Measurements from ENCODE around the gene S100A11. TPM values are rescaled to one million over a fixed set of nuclear protein-coding genes. Genes with fewer than 3 reads are reported as not detected.

Gene S100A11
- total RNA-seq, 1 experiment from 2014 or later, result 126 TPM

DNA sequence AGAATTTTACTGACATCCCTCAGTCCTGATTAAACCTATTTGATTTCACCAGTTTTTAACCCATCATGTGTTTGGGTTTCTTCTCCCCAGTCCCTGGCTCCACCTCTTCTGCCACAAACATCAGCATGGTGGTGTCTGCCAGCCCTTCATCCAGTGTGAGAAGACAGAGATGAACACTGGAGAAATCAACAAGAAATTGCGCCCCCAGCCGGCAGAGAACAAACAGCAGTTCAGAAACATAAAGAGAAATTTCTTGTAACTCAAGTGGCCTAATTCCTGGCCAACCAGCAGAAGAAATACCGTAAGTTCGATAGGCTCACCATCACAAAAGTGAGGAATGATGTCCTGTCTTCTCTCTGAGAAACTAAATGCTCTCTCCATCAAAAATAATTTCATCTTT lies 18.3 kb downstream of the S100A11 start:
- H3K4me1 Mint-ChIP-seq, result peaks cover 35% of the 10 kb centered on the region
- ChIA-PET POLR2A (no interaction called here), CTCF (interaction anchor here (0.6 to 2.7 kb wide), 7 partner anchors 9 to 137 kb away, joined by 3 to 17 read pairs (median 6); partner anchors contain the start of gene S100A11)
- no peak overlapping the region for H3K27ac Mint-ChIP-seq
- DNase-seq (ENCODE audit: low spot score) (peak; percentile 75), ATAC-seq (peak; percentile 65)
- no peak overlapping the region for H3K4me3 Mint-ChIP-seq
- peaks cover 6% of the 10 kb centered on the region for H3K9me3 Mint-ChIP-seq
- H3K36me3 Mint-ChIP-seq, result no peaks in the 10 kb centered on the region
- no peaks in the 10 kb centered on the region; the same call in 1 of the 2 replicates for H3K27me3 Mint-ChIP-seq (ENCODE audit: low read depth)
- TF ChIP-seq SMAD3 (CRISPR knock-in tag; IDR thresholded peaks at IDR 0.05; ENCODE audit: borderline replicate concordance), result no peak
- TF ChIP-seq, protein P1, sequence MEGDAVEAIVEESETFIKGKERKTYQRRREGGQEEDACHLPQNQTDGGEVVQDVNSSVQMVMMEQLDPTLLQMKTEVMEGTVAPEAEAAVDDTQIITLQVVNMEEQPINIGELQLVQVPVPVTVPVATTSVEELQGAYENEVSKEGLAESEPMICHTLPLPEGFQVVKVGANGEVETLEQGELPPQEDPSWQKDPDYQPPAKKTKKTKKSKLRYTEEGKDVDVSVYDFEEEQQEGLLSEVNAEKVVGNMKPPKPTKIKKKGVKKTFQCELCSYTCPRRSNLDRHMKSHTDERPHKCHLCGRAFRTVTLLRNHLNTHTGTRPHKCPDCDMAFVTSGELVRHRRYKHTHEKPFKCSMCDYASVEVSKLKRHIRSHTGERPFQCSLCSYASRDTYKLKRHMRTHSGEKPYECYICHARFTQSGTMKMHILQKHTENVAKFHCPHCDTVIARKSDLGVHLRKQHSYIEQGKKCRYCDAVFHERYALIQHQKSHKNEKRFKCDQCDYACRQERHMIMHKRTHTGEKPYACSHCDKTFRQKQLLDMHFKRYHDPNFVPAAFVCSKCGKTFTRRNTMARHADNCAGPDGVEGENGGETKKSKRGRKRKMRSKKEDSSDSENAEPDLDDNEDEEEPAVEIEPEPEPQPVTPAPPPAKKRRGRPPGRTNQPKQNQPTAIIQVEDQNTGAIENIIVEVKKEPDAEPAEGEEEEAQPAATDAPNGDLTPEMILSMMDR (IDR thresholded peaks at IDR 0.05), result peak; percentile 62
- no peak for TF ChIP-seq ZBTB21 (CRISPR knock-in tag; IDR thresholded peaks at IDR 0.05; ENCODE audit: borderline replicate concordance)

DNA sequence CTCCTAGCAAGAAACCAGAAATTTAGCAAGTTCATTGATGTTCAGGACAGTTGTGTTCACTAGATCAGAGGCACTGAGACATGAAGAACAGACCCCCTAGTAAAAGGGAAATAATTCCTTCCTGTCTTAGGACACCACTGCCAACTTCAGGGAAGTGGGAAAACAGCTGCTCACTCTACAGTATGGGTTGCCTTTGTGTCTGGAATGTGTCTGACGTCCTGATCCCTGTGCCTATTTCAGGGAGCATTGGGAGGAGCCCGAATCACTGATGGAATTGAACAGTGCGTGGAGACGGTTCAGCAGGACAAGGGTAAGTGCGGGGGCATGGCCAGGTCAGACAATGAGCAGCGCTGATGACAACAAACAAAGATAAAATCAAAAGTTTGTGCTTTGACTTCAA lies 21.0 kb downstream of the S100A11 start:
- ATAC-seq, result no peak
- Mint-ChIP-seq H3K27ac (no peak overlapping the region), H3K27me3 (ENCODE audit: low read depth) (no peaks in the 10 kb centered on the region; the same call in 1 of the 2 replicates), H3K4me3 (no peak overlapping the region), H3K9me3 (peaks cover 6% of the 10 kb centered on the region), H3K36me3 (no peaks in the 10 kb centered on the region), H3K4me1 (peaks cover 27% of the 10 kb centered on the region)
- TF ChIP-seq ZNF317 (CRISPR knock-in tag; IDR thresholded peaks at IDR 0.05; ENCODE audit: borderline replicate concordance, low read depth), result no peak
- TF ChIP-seq SOX15 (CRISPR knock-in tag; IDR thresholded peaks at IDR 0.05), result no peak
- TF ChIP-seq JUN (CRISPR knock-in tag; IDR thresholded peaks at IDR 0.05), result no peak
- no peak for TF ChIP-seq NR3C1 (CRISPR knock-in tag; conservative IDR thresholded peaks at IDR 0.05; ENCODE audit: low read depth)
- no peak for TF ChIP-seq NFATC4 (CRISPR knock-in tag; IDR thresholded peaks at IDR 0.05)
- TF ChIP-seq NFE2L1 (CRISPR knock-in tag; IDR thresholded peaks at IDR 0.05), result no peak
- TF ChIP-seq, protein P2, sequence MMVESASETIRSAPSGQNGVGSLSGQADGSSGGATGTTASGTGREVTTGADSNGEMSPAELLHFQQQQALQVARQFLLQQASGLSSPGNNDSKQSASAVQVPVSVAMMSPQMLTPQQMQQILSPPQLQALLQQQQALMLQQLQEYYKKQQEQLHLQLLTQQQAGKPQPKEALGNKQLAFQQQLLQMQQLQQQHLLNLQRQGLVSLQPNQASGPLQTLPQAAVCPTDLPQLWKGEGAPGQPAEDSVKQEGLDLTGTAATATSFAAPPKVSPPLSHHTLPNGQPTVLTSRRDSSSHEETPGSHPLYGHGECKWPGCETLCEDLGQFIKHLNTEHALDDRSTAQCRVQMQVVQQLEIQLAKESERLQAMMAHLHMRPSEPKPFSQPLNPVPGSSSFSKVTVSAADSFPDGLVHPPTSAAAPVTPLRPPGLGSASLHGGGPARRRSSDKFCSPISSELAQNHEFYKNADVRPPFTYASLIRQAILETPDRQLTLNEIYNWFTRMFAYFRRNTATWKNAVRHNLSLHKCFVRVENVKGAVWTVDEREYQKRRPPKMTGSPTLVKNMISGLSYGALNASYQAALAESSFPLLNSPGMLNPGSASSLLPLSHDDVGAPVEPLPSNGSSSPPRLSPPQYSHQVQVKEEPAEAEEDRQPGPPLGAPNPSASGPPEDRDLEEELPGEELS (CRISPR knock-in tag; IDR thresholded peaks at IDR 0.05), result no peak
- no peak for TF ChIP-seq NFYB (CRISPR knock-in tag; conservative IDR thresholded peaks at IDR 0.05; ENCODE audit: low read depth)
- TF ChIP-seq, protein P3, sequence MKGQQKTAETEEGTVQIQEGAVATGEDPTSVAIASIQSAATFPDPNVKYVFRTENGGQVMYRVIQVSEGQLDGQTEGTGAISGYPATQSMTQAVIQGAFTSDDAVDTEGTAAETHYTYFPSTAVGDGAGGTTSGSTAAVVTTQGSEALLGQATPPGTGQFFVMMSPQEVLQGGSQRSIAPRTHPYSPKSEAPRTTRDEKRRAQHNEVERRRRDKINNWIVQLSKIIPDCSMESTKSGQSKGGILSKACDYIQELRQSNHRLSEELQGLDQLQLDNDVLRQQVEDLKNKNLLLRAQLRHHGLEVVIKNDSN (CRISPR knock-in tag; IDR thresholded peaks at IDR 0.05), result no peak
- no peak for TF ChIP-seq PRRX2 (CRISPR knock-in tag; IDR thresholded peaks at IDR 0.05)
- no peak for TF ChIP-seq SP1 (CRISPR knock-in tag; conservative IDR thresholded peaks at IDR 0.05)
- TF ChIP-seq, protein P4, sequence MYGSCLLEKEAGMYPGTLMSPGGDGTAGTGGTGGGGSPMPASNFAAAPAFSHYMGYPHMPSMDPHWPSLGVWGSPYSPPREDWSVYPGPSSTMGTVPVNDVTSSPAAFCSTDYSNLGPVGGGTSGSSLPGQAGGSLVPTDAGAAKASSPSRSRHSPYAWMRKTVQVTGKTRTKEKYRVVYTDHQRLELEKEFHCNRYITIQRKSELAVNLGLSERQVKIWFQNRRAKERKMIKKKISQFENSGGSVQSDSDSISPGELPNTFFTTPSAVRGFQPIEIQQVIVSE (CRISPR knock-in tag; IDR thresholded peaks at IDR 0.05; ENCODE audit: borderline replicate concordance), result no peak
- TF ChIP-seq CREB1 (CRISPR knock-in tag; IDR thresholded peaks at IDR 0.05), result no peak
- no peak for TF ChIP-seq GABPB1 (CRISPR knock-in tag; IDR thresholded peaks at IDR 0.05)
- TF ChIP-seq FOXK1 (CRISPR knock-in tag; IDR thresholded peaks at IDR 0.05), result no peak
- TF ChIP-seq ZNF219 (CRISPR knock-in tag; IDR thresholded peaks at IDR 0.05; ENCODE audit: borderline replicate concordance), result no peak
- no peak for TF ChIP-seq FOXP1 (CRISPR knock-in tag; IDR thresholded peaks at IDR 0.05; ENCODE audit: borderline replicate concordance)
- TF ChIP-seq, protein P5, sequence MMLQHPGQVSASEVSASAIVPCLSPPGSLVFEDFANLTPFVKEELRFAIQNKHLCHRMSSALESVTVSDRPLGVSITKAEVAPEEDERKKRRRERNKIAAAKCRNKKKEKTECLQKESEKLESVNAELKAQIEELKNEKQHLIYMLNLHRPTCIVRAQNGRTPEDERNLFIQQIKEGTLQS (CRISPR knock-in tag; conservative IDR thresholded peaks at IDR 0.05), result no peak
- TF ChIP-seq RORB (CRISPR knock-in tag; IDR thresholded peaks at IDR 0.05), result no peak
- no peak for TF ChIP-seq ZNF232 (CRISPR knock-in tag; IDR thresholded peaks at IDR 0.05)
- ChIA-PET POLR2A (no interaction called here), CTCF (interaction anchor here (3.5 to 5.4 kb wide), 4 partner anchors 13 to 81 kb away, joined by 37 to 87 read pairs (median 46); partner anchors contain the start of gene S100A11)
- no peak for DNase-seq (ENCODE audit: low spot score)
